HPDE6-E6E7 (cell line): Measurements from ENCODE around the gene CARD19.

ENCODE experiments used
- DNase-seq: peaks from one replicate; pipeline ENCODE4 v3.0.0; 2011; ENCODE audit warnings: missing footprints; ENCODE audit errors: extremely low spot score

CARD19 gene

GRCh38 chr9:93086447-93087224, 9.4 kb upstream of the CARD19 start:
- no peak for DNase-seq

- no peak for DNase-seq
Observed at GRCh38 chr9:93087971-93088655, 7.9 kb upstream of the CARD19 start.

- no peak for DNase-seq
Observed at GRCh38 chr9:93088656-93089015, 7.4 kb upstream of the CARD19 start.

- no peak for DNase-seq
Observed at GRCh38 chr9:93089024-93089423, 7.0 kb upstream of the CARD19 start.

GRCh38 chr9:93089481-93089991, 6.5 kb upstream of the CARD19 start:
- no peak for DNase-seq

- no peak for DNase-seq
Observed at GRCh38 chr9:93090091-93090655, 5.8 kb upstream of the CARD19 start.

GRCh38 chr9:93091056-93091452, 5.0 kb upstream of the CARD19 start:
- DNase-seq, result no peak

GRCh38 chr9:93091453-93092081, 4.5 kb upstream of the CARD19 start:
- no peak for DNase-seq

DNA sequence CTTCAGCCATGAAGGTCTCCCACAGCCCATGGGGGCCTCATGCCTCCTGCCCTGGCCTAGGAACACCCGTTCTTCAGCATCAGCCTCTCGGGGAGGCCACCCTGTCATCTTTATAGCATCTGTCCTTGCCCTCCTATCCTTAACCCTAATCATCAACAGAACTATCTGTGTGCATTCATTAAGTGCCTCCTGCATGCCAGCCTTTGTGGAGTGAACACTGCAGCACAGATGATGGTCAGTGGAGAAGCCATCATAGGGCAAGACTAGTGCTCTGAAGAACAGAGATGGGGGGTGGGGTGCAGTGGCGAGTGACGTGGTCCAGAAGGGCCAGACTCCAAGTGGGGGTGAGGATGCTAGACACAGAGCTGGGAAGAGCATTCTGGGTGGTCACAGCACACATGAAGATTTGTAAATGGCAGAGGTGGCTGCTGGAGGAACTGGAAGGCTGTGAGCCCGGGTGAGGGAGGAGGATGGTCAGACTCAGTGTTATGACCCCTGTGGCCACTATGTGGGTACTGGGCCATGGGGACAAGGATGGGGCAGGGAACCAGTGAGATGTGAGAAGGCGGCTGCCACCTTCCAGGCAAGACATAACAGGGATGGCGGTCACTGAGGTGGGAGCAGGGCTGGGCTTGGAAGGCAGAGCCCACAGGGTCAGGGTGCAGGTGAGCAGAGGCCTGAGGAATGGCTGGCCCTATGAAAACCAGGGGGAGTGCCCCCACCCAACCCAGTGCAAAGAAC, 3.6 kb upstream of the CARD19 start:
- no peak for DNase-seq

DNA sequence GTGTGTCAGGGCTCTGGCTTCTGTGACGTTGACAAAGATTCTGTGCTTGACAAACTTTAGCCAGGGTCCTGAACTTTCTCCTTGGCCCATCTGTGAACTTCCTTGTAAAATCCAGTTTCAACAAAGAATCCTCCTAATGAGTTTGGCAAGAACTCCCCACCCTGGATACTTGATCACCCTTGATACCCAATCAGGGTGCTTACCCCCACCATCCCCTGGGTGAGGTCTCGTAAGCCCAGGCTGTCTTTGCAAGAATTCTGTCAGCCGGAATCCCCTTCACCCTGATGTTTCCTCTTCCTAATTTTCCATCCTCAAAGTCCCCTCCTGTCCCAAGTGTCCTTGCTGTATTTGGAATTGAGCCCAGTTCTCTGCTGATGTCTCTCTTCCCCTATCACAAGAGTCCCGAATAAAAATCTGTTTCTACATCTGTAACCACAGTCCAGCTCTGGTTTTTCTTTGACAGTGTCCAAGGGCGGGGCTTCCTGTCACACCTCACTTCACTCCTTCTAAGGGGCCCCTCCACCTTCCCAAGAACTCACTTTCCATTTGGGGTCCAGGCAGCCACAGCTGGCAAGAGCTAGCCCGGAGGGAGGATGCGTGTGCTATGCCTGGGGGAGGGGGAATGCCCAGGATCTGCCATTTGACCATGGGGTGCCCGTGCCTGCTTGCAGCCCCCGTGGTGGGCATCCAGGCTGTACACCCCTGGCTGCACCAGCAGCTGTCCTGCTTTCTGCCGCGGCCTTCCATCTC, 2.7 kb upstream of the CARD19 start:
- DNase-seq, result no peak

GRCh38 chr9:93093877-93094657, 1.9 kb upstream of the CARD19 start:
- no peak for DNase-seq

GRCh38 chr9:93094658-93095204, 1.3 kb upstream of the CARD19 start:
- no peak for DNase-seq

DNA sequence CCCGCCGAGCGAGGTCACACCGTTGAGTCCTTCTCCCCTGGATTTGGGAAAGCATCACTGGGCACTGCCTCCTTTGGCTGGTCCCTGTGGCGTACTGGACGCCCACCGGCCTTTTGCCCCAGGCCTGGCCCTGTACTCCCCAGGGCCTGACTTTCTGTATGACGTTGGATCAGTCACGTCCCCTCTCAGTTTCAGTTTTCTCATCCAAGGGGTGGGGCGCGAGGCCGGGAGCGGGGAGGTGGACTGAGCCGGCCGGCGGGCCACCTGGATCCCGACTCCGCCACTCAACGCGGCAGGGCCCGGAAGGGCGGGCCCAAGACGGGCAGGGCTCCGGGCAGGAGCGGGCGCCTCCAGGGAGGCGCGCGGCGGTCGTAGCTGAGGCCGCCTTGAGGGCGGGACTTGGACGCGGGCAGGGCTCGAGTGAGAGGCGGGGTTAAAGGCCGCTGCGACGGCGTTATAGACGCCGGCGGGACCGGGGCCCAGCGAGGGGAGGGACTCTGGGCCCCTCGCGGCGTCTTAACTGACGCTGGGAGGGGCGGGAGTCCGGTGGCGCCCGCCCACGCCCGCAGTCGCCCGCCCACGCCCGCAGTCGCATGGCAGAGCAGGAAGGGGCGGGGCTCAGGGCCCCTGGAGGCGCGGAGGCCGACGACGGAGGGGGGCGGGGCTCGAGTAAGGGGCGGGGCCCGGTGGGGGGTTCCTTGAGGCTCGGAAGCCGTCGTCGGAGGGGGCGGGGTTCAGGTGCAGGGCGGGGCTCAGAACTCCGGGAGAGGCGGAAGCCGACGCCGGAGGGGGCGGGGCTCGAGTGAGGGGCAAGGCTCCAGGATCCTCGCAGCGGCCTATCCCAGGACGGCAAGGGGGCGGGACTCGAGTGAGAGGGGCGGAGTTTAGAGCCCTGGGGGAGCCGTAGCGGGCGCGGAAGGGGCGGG, 549 bp upstream of the CARD19 start:
- DNase-seq, result peak; percentile 89

- DNase-seq, result no peak
Observed at GRCh38 chr9:93096811-93097382, 880 bp downstream of the CARD19 start.

DNA sequence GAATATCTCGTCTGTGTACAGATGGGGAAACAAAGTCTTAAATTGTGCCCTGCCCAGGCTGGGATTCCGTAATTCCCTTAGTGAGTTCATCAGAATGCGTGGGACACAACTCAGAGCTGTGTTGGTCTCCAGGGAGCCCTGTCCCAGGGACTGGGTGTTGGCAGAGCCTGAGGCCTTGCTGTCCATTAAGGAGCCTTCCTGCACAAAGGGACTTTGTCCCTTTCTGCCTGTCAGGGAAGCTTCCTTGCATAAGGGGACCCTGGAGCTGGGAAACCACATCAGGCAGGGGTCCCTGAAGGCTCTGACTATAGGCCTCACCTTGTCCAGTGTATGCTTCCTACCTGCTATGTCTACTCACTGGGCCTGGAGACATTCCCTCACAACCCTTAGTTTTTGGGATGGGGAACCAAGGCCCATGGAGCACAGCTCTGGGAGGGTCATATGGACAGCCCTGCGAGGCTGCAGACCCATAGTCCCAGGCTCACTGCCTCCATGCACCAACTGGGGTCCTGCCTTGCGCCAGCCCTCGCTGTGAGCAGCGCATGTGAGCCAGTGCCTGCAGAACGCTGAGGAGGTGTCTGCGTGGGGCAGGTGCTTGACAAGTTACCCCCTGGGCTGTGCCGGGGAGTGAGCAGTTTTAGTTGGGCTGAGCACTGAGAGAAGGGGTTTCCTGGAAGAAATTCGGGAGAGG, 1.6 kb downstream of the CARD19 start:
- no peak for DNase-seq

DNA sequence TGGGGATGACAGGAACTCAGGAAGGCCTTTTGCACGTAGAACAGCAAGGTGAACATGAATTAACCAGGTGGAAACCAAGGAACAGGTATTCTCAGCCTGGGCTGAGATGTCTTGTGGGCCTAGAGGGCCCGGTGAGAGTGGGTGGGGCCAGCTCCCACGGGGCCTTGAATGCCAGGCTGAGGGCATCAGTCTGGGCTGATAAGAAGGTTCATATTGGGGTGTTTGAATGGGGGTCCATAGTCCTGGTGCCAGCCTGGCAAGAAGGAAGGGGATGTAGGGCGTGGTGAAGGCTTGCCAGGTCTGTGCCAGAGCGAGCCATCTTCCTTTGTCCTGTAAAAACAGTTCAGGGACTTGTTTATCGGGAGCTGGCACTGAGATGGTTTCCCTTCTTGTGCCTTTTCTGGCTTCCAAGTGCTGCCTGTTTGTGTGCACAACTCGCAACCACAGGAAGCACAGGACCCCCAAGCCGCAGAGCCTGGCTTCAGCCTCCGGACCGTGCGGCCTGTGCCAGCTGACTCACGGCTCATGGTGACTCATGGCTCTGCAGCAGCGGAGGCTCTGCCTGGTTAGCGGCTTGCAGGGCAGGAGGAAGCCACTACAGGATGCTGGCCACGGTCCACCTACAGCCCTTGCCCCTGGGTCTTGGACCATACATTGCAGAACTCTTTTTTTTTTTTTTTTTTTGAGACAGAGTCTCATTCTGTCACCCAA, 2.4 kb downstream of the CARD19 start:
- peak; percentile 94 for DNase-seq
